Kidney (tissue), 14 donors: Measurements from ENCODE around the gene TENT5C. TPM values are rescaled to one million over a fixed set of nuclear protein-coding genes. Genes with fewer than 3 reads are reported as not detected.

ENCODE experiments used
- DNase-seq, 5 donors: peaks; one replicate each; pipeline ENCODE4 v3.0.0-alpha.2; 2013 to 2020
- FAIRE-seq: peaks from 2 replicates; lab custom pipeline; 2012; peaks lifted over from hg19 to GRCh38; lab: Jason Lieb, UNC
- H3K27ac ChIP-seq, 2 donors: one replicate each; pipeline ENCODE4 v1.7.0; 2013; ENCODE audit warnings: low read depth in 2 of 2, low read length in 2 of 2, inconsistent platforms in 1 of 2
- H3K27me3 ChIP-seq: one replicate; pipeline ENCODE4 v1.7.1; 2013; ENCODE audit warnings: low read length, inconsistent platforms; ENCODE audit not compliant: control insufficient read depth, insufficient read depth
- H3K36me3 ChIP-seq, 3 donors: one replicate each; pipeline versions ENCODE4 v1.7.0 to v1.7.1; 2013; ENCODE audit warnings: low read length in 3 of 3, control low read depth in 1 of 3, inconsistent platforms in 1 of 3; ENCODE audit not compliant: insufficient read depth in 3 of 3, control insufficient read depth in 2 of 3
- H3K4me1 ChIP-seq, 3 donors: one replicate each; pipeline versions ENCODE4 v1.7.0 to v1.7.1; 2013; ENCODE audit warnings: low read length in 3 of 3, inconsistent platforms in 1 of 3, low read depth in 1 of 3; ENCODE audit not compliant: control insufficient read depth in 2 of 3, insufficient read depth in 2 of 3
- H3K4me3 ChIP-seq, 3 donors: one replicate each; pipeline versions ENCODE4 v1.7.0 to v1.8.1; 2013; ENCODE audit warnings: low read length in 3 of 3, control low read depth in 1 of 3, inconsistent platforms in 1 of 3
- H3K9ac ChIP-seq, 3 donors: one replicate each; pipeline versions ENCODE4 v1.7.0 to v1.7.1; 2013; ENCODE audit warnings: low read length in 3 of 3, control low read depth in 1 of 3, inconsistent platforms in 1 of 3
- H3K9me3 ChIP-seq, 3 donors: one replicate each; pipeline versions ENCODE4 v1.7.0 to v1.7.1; 2013; ENCODE audit warnings: low read length in 3 of 3, control low read depth in 1 of 3, inconsistent platforms in 1 of 3; ENCODE audit not compliant: control insufficient read depth in 2 of 3, insufficient read depth in 1 of 3
- intact Hi-C: fragments of 100-400 bp; cut with DNase I; formaldehyde crosslinking; loops from one replicate; pipeline ENCODE4 v1.11.1; 2022
- polyA plus RNA-seq: library from polyadenylated mRNA; stranded (reverse); fragments of 350-450 nt; fragmentation: Illumina TruSeq; extraction: RNeasy Lipid Tissue Mini Kit (QIAGEN cat#74804); gene quantifications from one replicate; pipeline ENCODE4 v1.2.3, GENCODE V29; 2014; ENCODE audit warnings: low read depth, low replicate concordance; ENCODE audit not compliant: insufficient read depth
- total RNA-seq: library from RNA; stranded (reverse); fragmentation: NEBNext Ultra II Directional; extraction: Animal tissue kit (Norgen Biotek cat#: 25700); gene quantifications from one replicate; pipeline ENCODE4 v1.2.1, GENCODE V29; 2021
- TF ChIP-seq, protein P1 (sequence below): IDR thresholded peaks from 3 replicates; pipeline ENCODE4 v1.5.1; 2012; ENCODE audit warnings: mild to moderate bottlenecking, moderate library complexity, borderline replicate concordance; ENCODE audit not compliant: insufficient read depth; ENCODE audit errors: extremely low read depth
- donor health status: control.
- donor health status: control.
- donor health status: control.
- donor health status: control.
- donor health status: control.
- donor health status: DM: yes; HTN: yes; CAD: no.
- donor health status: Normal renal cell carcinoma (clear cell type).

Gene TENT5C
- total and polyA plus RNA-seq, 2 donors from 2014 or later: 6.1 to 22.2 TPM

DNA sequence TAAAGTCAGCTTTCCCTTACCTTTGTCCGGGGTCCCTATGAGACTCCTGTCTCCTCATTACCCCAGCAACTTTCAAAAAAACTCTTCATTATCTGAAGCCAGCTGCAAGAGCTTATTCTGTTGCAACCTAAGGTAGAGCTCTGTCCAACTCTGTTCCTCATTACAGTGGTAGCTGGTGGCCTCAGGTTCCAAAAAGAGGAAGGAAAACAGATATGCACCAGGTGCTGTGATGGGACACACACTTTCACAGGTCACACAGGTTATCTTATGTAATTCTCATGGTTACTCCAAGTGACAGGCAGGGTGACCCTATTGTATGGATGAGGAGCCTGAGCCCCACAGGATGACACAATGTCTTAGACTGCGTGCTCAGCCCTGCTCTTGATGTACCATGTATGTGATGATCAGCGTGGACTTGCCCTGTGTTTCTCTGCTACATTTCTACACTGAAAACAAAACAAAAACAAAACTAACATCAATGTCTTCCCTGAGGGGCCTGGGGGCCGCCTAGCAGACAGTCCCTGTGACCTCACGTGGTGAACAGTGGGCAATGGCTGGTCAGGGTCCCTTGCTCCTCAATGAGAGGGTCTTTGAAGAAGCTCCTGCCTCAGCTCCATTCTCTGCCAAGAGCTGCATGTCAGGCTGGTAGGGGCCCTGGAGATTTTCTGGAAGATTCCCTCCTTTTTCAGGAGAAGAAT is 9.7 kb upstream of the TENT5C start:
- FAIRE-seq (no peak), DNase-seq (no peak)
- H3K27me3 ChIP-seq: no peaks in the 10 kb centered on the region
- H3K9me3 ChIP-seq: no peaks in the 10 kb centered on the region
- H3K4me3 ChIP-seq: no peak overlapping the region
- no peaks in the 10 kb centered on the region for H3K36me3 ChIP-seq
- TF ChIP-seq, protein P1, sequence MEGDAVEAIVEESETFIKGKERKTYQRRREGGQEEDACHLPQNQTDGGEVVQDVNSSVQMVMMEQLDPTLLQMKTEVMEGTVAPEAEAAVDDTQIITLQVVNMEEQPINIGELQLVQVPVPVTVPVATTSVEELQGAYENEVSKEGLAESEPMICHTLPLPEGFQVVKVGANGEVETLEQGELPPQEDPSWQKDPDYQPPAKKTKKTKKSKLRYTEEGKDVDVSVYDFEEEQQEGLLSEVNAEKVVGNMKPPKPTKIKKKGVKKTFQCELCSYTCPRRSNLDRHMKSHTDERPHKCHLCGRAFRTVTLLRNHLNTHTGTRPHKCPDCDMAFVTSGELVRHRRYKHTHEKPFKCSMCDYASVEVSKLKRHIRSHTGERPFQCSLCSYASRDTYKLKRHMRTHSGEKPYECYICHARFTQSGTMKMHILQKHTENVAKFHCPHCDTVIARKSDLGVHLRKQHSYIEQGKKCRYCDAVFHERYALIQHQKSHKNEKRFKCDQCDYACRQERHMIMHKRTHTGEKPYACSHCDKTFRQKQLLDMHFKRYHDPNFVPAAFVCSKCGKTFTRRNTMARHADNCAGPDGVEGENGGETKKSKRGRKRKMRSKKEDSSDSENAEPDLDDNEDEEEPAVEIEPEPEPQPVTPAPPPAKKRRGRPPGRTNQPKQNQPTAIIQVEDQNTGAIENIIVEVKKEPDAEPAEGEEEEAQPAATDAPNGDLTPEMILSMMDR: no peak
- no peak overlapping the region for H3K9ac ChIP-seq
- no peak overlapping the region for H3K27ac ChIP-seq
- H3K4me1 ChIP-seq: peaks cover 0 to 9% (median 6%) of the 10 kb centered on the region in 3 donors
- intact Hi-C loops: no loop called here

DNA sequence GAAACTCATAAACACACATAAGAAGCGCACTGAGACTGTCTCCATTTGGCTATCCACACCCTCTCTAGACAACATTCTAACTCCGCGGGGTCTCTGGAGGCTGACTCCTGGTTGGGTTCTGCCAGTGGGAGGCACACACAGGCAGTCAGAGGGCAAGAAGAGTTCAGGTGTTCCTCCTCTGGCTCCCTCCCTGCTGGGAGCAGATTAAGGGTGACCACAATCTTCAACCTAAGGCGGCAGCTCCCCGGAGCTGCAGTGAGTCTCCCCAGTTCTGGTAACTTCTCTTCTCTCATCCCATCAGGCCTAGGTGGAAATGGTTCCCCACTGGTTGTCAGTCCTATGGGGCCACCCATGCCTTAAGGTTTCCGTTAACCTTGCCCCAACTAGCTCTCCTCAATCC is 7.4 kb upstream of the TENT5C start:
- Histone ChIP-seq H3K9me3 (no peaks in the 10 kb centered on the region), H3K27ac (no peak overlapping the region), H3K9ac (no peak overlapping the region), H3K4me1 (no peaks in the 10 kb centered on the region), H3K4me3 (no peak overlapping the region), H3K27me3 (no peaks in the 10 kb centered on the region), H3K36me3 (no peaks in the 10 kb centered on the region)
- TF ChIP-seq, protein P1: no peak
- DNase-seq (no peak), FAIRE-seq (no peak)
- intact Hi-C loops: no loop called here

DNA sequence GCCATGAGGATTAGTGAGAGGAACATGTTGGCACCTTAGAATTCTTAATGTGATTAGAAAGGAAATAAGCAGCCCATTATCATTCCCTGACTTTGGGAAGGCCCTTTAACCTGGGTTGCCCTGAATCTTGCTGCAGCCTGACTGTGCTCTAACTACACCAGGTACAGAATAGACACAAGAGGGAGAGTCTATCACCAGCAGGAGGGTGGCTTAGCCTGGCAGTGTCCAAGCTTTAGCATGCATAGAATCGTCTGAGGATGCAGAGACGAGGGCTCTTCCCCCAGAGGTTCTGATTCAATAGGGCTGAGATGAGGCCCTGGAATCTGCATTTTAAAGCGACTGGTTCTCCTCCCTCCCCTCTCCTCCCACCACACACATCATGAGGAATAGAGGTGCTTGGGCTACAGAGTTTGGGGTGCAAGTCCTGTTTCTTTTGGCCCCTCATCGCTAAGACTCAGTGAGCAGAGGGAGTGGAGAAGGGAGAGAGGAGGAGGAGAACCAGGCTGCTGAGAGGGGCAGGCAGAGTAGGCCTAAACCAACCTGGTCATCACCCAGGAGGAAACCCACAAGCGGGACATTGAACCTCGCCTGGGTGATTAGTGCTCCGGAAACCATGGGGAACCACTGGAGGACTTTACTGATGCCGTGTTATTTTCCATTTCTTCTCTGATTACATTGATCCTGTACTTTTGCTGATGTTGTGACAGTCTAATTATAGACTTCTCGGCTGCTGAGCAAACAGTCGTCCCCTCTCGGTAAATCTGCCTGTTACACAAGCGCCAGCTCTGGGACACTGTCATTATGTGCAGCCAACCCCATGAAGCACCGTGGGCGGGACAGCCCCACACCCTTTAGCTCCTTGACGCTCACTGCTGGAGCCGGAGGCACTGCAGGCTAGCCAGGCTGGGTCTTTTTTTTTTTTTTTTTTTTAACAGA is 6.3 kb upstream of the TENT5C start:
- Histone ChIP-seq H3K9me3 (no peaks in the 10 kb centered on the region), H3K9ac (no peak overlapping the region), H3K4me3 (no peak overlapping the region), H3K4me1 (peaks cover 0 to under 1% (median 0%) of the 10 kb centered on the region in 3 donors), H3K36me3 (no peaks in the 10 kb centered on the region), H3K27ac (no peak overlapping the region), H3K27me3 (no peaks in the 10 kb centered on the region)
- intact Hi-C loops: no loop called here
- no peak for FAIRE-seq
- peak in 1 of 5 donors; percentile 14 for DNase-seq
- TF ChIP-seq, protein P1: no peak
